ENCODE results near the gene SMIM32. TPM values are rescaled to one million over a fixed set of nuclear protein-coding genes. Genes with fewer than 3 reads are reported as not detected.

The SMIM32 gene
- total RNA-seq, 2 experiments from 2014 or later: not detected

GRCh38 chr5:136164226-136164625, 28.7 kb downstream of the SMIM32 start:
- no peaks in the 10 kb centered on the region for H3K36me3 Mint-ChIP-seq (ENCODE audit: low read depth)
- intact Hi-C loops (cut with micrococcal nuclease): no loop called here

GRCh38 chr5:136162008-136162407, 31.0 kb downstream of the SMIM32 start:
- no peaks in the 10 kb centered on the region for H3K27me3 Mint-ChIP-seq (ENCODE audit: low read depth)
- H3K27ac Mint-ChIP-seq: no peak overlapping the region
- intact Hi-C loops (cut with micrococcal nuclease): no loop called here
- CTCF ChIA-PET: no interaction called here
- DNase-seq: no peak
- no peak overlapping the region for H3K4me3 Mint-ChIP-seq
- no peaks in the 10 kb centered on the region for H3K9me3 Mint-ChIP-seq
- no peaks in the 10 kb centered on the region for H3K4me1 Mint-ChIP-seq (ENCODE audit: low read depth)
- no peaks in the 10 kb centered on the region for H3K36me3 Mint-ChIP-seq (ENCODE audit: low read depth)

More at GRCh38 chr5:136164226-136164625, 28.7 kb downstream of the SMIM32 start:
- Mint-ChIP-seq H3K27ac (no peak overlapping the region), H3K9me3 (no peaks in the 10 kb centered on the region), H3K4me1 (ENCODE audit: low read depth) (no peaks in the 10 kb centered on the region), H3K27me3 (ENCODE audit: low read depth) (no peaks in the 10 kb centered on the region), H3K4me3 (no peak overlapping the region)
- CTCF ChIA-PET: no interaction called here
- DNase-seq: no peak

GRCh38 chr5:136159457-136159856, 33.5 kb downstream of the SMIM32 start:
- Mint-ChIP-seq H3K4me3 (no peak overlapping the region), H3K9me3 (no peaks in the 10 kb centered on the region), H3K36me3 (ENCODE audit: low read depth) (no peaks in the 10 kb centered on the region), H3K27ac (no peak overlapping the region), H3K4me1 (ENCODE audit: low read depth) (no peaks in the 10 kb centered on the region), H3K27me3 (ENCODE audit: low read depth) (no peaks in the 10 kb centered on the region)
- DNase-seq: no peak
- CTCF ChIA-PET: interaction anchor here (0.6 kb wide), 1 partner anchor 668 kb away, joined by 5 read pairs; no protein-coding TSS in a partner anchor
- intact Hi-C loops (cut with micrococcal nuclease): no loop called here

- H3K36me3 Mint-ChIP-seq (ENCODE audit: low read depth): no peaks in the 10 kb centered on the region
- H3K4me1 Mint-ChIP-seq (ENCODE audit: low read depth): no peaks in the 10 kb centered on the region
Observed at GRCh38 chr5:136157514-136157913, 35.4 kb downstream of the SMIM32 start.

GRCh38 chr5:136155761-136156160, 37.2 kb downstream of the SMIM32 start:
- no peak overlapping the region for H3K27ac Mint-ChIP-seq
- H3K4me3 Mint-ChIP-seq: no peak overlapping the region
- no peak for DNase-seq
- CTCF ChIA-PET: no interaction called here
- no peaks in the 10 kb centered on the region for H3K9me3 Mint-ChIP-seq
- no peaks in the 10 kb centered on the region for H3K27me3 Mint-ChIP-seq (ENCODE audit: low read depth)
- intact Hi-C loops (cut with micrococcal nuclease): no loop called here
- no peaks in the 10 kb centered on the region for H3K36me3 Mint-ChIP-seq (ENCODE audit: low read depth)
- no peaks in the 10 kb centered on the region for H3K4me1 Mint-ChIP-seq (ENCODE audit: low read depth)

More at GRCh38 chr5:136157514-136157913, 35.4 kb downstream of the SMIM32 start:
- Mint-ChIP-seq H3K27me3 (ENCODE audit: low read depth) (no peaks in the 10 kb centered on the region), H3K9me3 (no peaks in the 10 kb centered on the region), H3K4me3 (no peak overlapping the region), H3K27ac (no peak overlapping the region)
- intact Hi-C loops (cut with micrococcal nuclease): no loop called here
- no peak for DNase-seq
- CTCF ChIA-PET: no interaction called here

GRCh38 chr5:136155078-136155477, 37.9 kb downstream of the SMIM32 start:
- no peaks in the 10 kb centered on the region for H3K9me3 Mint-ChIP-seq
- DNase-seq: no peak
- H3K27me3 Mint-ChIP-seq (ENCODE audit: low read depth): no peaks in the 10 kb centered on the region
- H3K36me3 Mint-ChIP-seq (ENCODE audit: low read depth): no peaks in the 10 kb centered on the region
- CTCF ChIA-PET: no interaction called here
- H3K4me3 Mint-ChIP-seq: no peak overlapping the region
- H3K27ac Mint-ChIP-seq: no peak overlapping the region
- no peaks in the 10 kb centered on the region for H3K4me1 Mint-ChIP-seq (ENCODE audit: low read depth)
- intact Hi-C loops (cut with micrococcal nuclease): no loop called here

GRCh38 chr5:136153581-136154236, 39.3 kb downstream of the SMIM32 start:
- no peaks in the 10 kb centered on the region for H3K4me1 Mint-ChIP-seq (ENCODE audit: low read depth)
- CTCF ChIA-PET: no interaction called here
- H3K27me3 Mint-ChIP-seq (ENCODE audit: low read depth): no peaks in the 10 kb centered on the region
- no peak overlapping the region for H3K27ac Mint-ChIP-seq
- DNase-seq: no peak
- no peaks in the 10 kb centered on the region for H3K9me3 Mint-ChIP-seq
- H3K36me3 Mint-ChIP-seq (ENCODE audit: low read depth): no peaks in the 10 kb centered on the region
- intact Hi-C loops (cut with micrococcal nuclease): no loop called here
- no peak overlapping the region for H3K4me3 Mint-ChIP-seq

GRCh38 chr5:136149891-136150290, 43.1 kb downstream of the SMIM32 start:
- no peak overlapping the region for H3K4me3 Mint-ChIP-seq
- H3K27me3 Mint-ChIP-seq (ENCODE audit: low read depth): no peaks in the 10 kb centered on the region
- intact Hi-C loops (cut with micrococcal nuclease): no loop called here
- CTCF ChIA-PET: no interaction called here
- H3K4me1 Mint-ChIP-seq (ENCODE audit: low read depth): no peaks in the 10 kb centered on the region
- no peak for DNase-seq
- no peaks in the 10 kb centered on the region for H3K36me3 Mint-ChIP-seq (ENCODE audit: low read depth)
- H3K27ac Mint-ChIP-seq: no peak overlapping the region
- no peaks in the 10 kb centered on the region for H3K9me3 Mint-ChIP-seq

GRCh38 chr5:136147632-136148031, 45.3 kb downstream of the SMIM32 start:
- Mint-ChIP-seq H3K9me3 (no peaks in the 10 kb centered on the region), H3K27me3 (ENCODE audit: low read depth) (no peaks in the 10 kb centered on the region), H3K4me3 (no peak overlapping the region), H3K36me3 (ENCODE audit: low read depth) (no peaks in the 10 kb centered on the region), H3K4me1 (ENCODE audit: low read depth) (no peaks in the 10 kb centered on the region), H3K27ac (no peak overlapping the region)
- DNase-seq: no peak
- intact Hi-C loops (cut with micrococcal nuclease): no loop called here
- CTCF ChIA-PET: no interaction called here

- CTCF ChIA-PET: no interaction called here
- Mint-ChIP-seq H3K27ac (no peak overlapping the region), H3K4me3 (no peak overlapping the region), H3K27me3 (ENCODE audit: low read depth) (no peaks in the 10 kb centered on the region), H3K36me3 (ENCODE audit: low read depth) (no peaks in the 10 kb centered on the region), H3K9me3 (no peaks in the 10 kb centered on the region), H3K4me1 (ENCODE audit: low read depth) (no peaks in the 10 kb centered on the region)
- no peak for DNase-seq
- intact Hi-C loops (cut with micrococcal nuclease): no loop called here
Observed at GRCh38 chr5:136146201-136146600, 46.8 kb downstream of the SMIM32 start.

- CTCF ChIA-PET: no interaction called here
- DNase-seq: no peak
- Mint-ChIP-seq H3K27ac (no peak overlapping the region), H3K4me3 (no peak overlapping the region), H3K36me3 (ENCODE audit: low read depth) (no peaks in the 10 kb centered on the region), H3K4me1 (ENCODE audit: low read depth) (no peaks in the 10 kb centered on the region), H3K27me3 (ENCODE audit: low read depth) (no peaks in the 10 kb centered on the region), H3K9me3 (no peaks in the 10 kb centered on the region)
- intact Hi-C loops (cut with micrococcal nuclease): no loop called here
Observed at GRCh38 chr5:136145030-136145429, 47.9 kb downstream of the SMIM32 start.

- H3K4me1 Mint-ChIP-seq (ENCODE audit: low read depth): no peaks in the 10 kb centered on the region
Observed at GRCh38 chr5:136143763-136144162, 49.2 kb downstream of the SMIM32 start.

GRCh38 chr5:136143312-136143711, 49.6 kb downstream of the SMIM32 start:
- Mint-ChIP-seq H3K36me3 (ENCODE audit: low read depth) (no peaks in the 10 kb centered on the region), H3K4me3 (no peak overlapping the region), H3K27ac (no peak overlapping the region), H3K27me3 (ENCODE audit: low read depth) (peaks cover 2% of the 10 kb centered on the region), H3K9me3 (no peaks in the 10 kb centered on the region), H3K4me1 (ENCODE audit: low read depth) (no peaks in the 10 kb centered on the region)
- CTCF ChIA-PET: no interaction called here
- intact Hi-C loops (cut with micrococcal nuclease): no loop called here
- DNase-seq: no peak

More at GRCh38 chr5:136143763-136144162, 49.2 kb downstream of the SMIM32 start:
- intact Hi-C loops (cut with micrococcal nuclease): no loop called here
- peaks cover 2% of the 10 kb centered on the region for H3K27me3 Mint-ChIP-seq (ENCODE audit: low read depth)
- CTCF ChIA-PET: no interaction called here
- H3K36me3 Mint-ChIP-seq (ENCODE audit: low read depth): no peaks in the 10 kb centered on the region
- no peaks in the 10 kb centered on the region for H3K9me3 Mint-ChIP-seq
- no peak for DNase-seq
- H3K4me3 Mint-ChIP-seq: no peak overlapping the region
- H3K27ac Mint-ChIP-seq: no peak overlapping the region

All from activated naive CD4-positive, alpha-beta T cell treated with anti-CD3 and anti-CD28 coated beads for 36 hours (primary cell).